Gastroesophageal sphincter (tissue), 4 donors: ENCODE results near the gene ACSL5. TPM values are rescaled to one million over a fixed set of nuclear protein-coding genes. Genes with fewer than 3 reads are reported as not detected.
"Not testable (repeated sequence)": the region's sequence is repeated elsewhere in the genome, so short reads cannot be mapped to it uniquely, and the experiment has no call there.

Experiments used
- ATAC-seq: fragments of 150-250 bp; one replicate; pipeline ENCODE4 v1.9.1; 2016; ENCODE audit warnings: mild to moderate bottlenecking, moderate library complexity
- H3K27ac ChIP-seq, 4 donors: fragments of 200-600 bp; sonication (generic) in 3 of 4; 1 replicate in 3 of 4; 2 replicates in 1 of 4; pipeline ENCODE4 v1.5.1; 2016 to 2019
- H3K27me3 ChIP-seq: fragments of 200-600 bp; sonication (generic); one replicate; pipeline ENCODE4 v1.5.1; 2019
- H3K36me3 ChIP-seq, 2 donors: fragments of 200-600 bp; sonication (generic); one replicate each; pipeline ENCODE4 v1.5.1; 2019; ENCODE audit warnings: control low read depth in 1 of 2
- H3K4me1 ChIP-seq, 3 donors: fragments of 200-600 bp; sonication (generic); 1 replicate in 2 of 3; 2 replicates in 1 of 3; pipeline ENCODE4 v1.5.1; 2016 to 2019; ENCODE audit warnings: control low read depth in 2 of 3
- H3K4me3 ChIP-seq, 2 donors: fragments of 200-600 bp; sonication (generic); one replicate each; pipeline ENCODE4 v1.5.1; 2019; ENCODE audit warnings: mild to moderate bottlenecking in 1 of 2, moderate library complexity in 1 of 2
- H3K9me3 ChIP-seq, 3 donors: fragments of 200-600 bp; sonication (generic); one replicate each; pipeline ENCODE4 v1.5.1; 2017 to 2019; ENCODE audit warnings: control low read depth in 2 of 3
- CTCF ChIP-seq, 4 experiments: fragments of 200-600 bp in 2 of 4; fragments of 450-650 bp in 2 of 4; sonication (generic) in 1 of 4; IDR thresholded peaks; one replicate each; pipeline ENCODE4 v1.5.1; 2017 to 2019; ENCODE audit warnings: antibody characterized with exemption in 4 of 4, mild to moderate bottlenecking in 2 of 4, moderate library complexity in 2 of 4
- EP300 ChIP-seq: sonication (generic); formaldehyde crosslinking; IDR thresholded peaks from one replicate; pipeline ENCODE4 v1.6.1; 2017; ENCODE audit warnings: antibody characterized with exemption, mild to moderate bottlenecking
- POLR2A ChIP-seq, 2 donors: fragments of 450-650 bp; IDR thresholded peaks; one replicate each; pipeline ENCODE4 v1.6.1; 2017; ENCODE audit warnings: antibody characterized with exemption in 2 of 2, mild to moderate bottlenecking in 2 of 2, moderate library complexity in 1 of 2
- POLR2AphosphoS5 ChIP-seq: sonication (generic); formaldehyde crosslinking; IDR thresholded peaks from one replicate; pipeline ENCODE4 v1.6.1; 2017; ENCODE audit warnings: antibody characterized with exemption
- WGBS, 2 donors: methylation state at CpG; one replicate each; pipeline ENCODE4 v1.1.5; 2018; ENCODE audit warnings: low coverage in 1 of 2; 5-methylcytosine and 5-hydroxymethylcytosine counted together
- total RNA-seq, 4 donors: library from RNA; depleted of rRNA; stranded (reverse); fragments of >200 nt; gene quantifications; one replicate each; pipeline ENCODE4 v1.1.0, GENCODE V29; 2016

The ACSL5 gene
- total RNA-seq, 4 donors from 2014 or later = 2.0 to 14.6 (median 9.8) TPM

GRCh38 chr10:112395809-112396530 is 22.1 kb downstream of the ACSL5 start:
- H3K27ac ChIP-seq = no peak overlapping the region

GRCh38 chr10:112397592-112397991 is 23.7 kb downstream of the ACSL5 start:
- Histone ChIP-seq H3K27ac (no peak overlapping the region), H3K36me3 (peaks cover 0 to 4% of the 10 kb centered on the region in 2 donors), H3K4me3 (no peak overlapping the region), H3K4me1 (no peaks in the 10 kb centered on the region), H3K27me3 (no peaks in the 10 kb centered on the region), H3K9me3 (no peaks in the 10 kb centered on the region)
- TF ChIP-seq POLR2A (IDR thresholded peaks at IDR 0.05) (no peak), POLR2AphosphoS5 (no peak), EP300 (no peak), CTCF (IDR thresholded peaks at IDR 0.05) (no peak)
- no peak for ATAC-seq
- WGBS, 2 donors = 71 to 89% methylated on average over 2 of the region's 2 CpGs

More at GRCh38 chr10:112395809-112396530, 22.1 kb downstream of the ACSL5 start:
- Histone ChIP-seq H3K9me3 (no peaks in the 10 kb centered on the region), H3K27me3 (no peaks in the 10 kb centered on the region), H3K36me3 (peaks cover 0 to 4% of the 10 kb centered on the region in 2 donors), H3K4me3 (no peak overlapping the region), H3K4me1 (no peaks in the 10 kb centered on the region)
- no peak for ATAC-seq
- 65 to 69% methylated on average over 5 of the region's 5 CpGs for WGBS, 2 donors
- TF ChIP-seq EP300 (no peak), POLR2A (IDR thresholded peaks at IDR 0.05) (no peak), POLR2AphosphoS5 (no peak), CTCF (IDR thresholded peaks at IDR 0.05) (no peak)

GRCh38 chr10:112402917-112403316 is 29.0 kb downstream of the ACSL5 start:
- 82% methylated on average over 2 of the region's 2 CpGs for WGBS, 2 donors

GRCh38 chr10:112404617-112405016 is 30.7 kb downstream of the ACSL5 start:
- ATAC-seq = no peak
- Histone ChIP-seq H3K27ac (no peak overlapping the region), H3K4me1 (no peaks in the 10 kb centered on the region), H3K9me3 (no peaks in the 10 kb centered on the region), H3K36me3 (peaks cover 0 to 9% of the 10 kb centered on the region in 2 donors), H3K27me3 (peaks cover 5% of the 10 kb centered on the region), H3K4me3 (no peak overlapping the region)
- WGBS, 2 donors = 73 to 81% methylated on average over 3 of the region's 3 CpGs
- TF ChIP-seq CTCF (IDR thresholded peaks at IDR 0.05) (no peak), EP300 (no peak), POLR2AphosphoS5 (no peak), POLR2A (IDR thresholded peaks at IDR 0.05) (no peak)

More at GRCh38 chr10:112402917-112403316, 29.0 kb downstream of the ACSL5 start:
- Histone ChIP-seq H3K9me3 (no peaks in the 10 kb centered on the region), H3K4me1 (no peaks in the 10 kb centered on the region), H3K36me3 (peaks cover 0 to 12% of the 10 kb centered on the region in 2 donors), H3K27me3 (peaks cover 5% of the 10 kb centered on the region), H3K27ac (no peak overlapping the region), H3K4me3 (no peak overlapping the region)
- no peak for ATAC-seq
- no peak for TF ChIP-seq POLR2AphosphoS5
- no peak for TF ChIP-seq EP300
- no peak for TF ChIP-seq POLR2A (IDR thresholded peaks at IDR 0.05)
- TF ChIP-seq CTCF (IDR thresholded peaks at IDR 0.05) = no peak

- H3K4me1 ChIP-seq, H3K36me3 ChIP-seq, H3K9me3 ChIP-seq, H3K4me3 ChIP-seq, H3K27ac ChIP-seq, ATAC-seq, H3K27me3 ChIP-seq: not testable (repeated sequence)
- WGBS, 2 donors = 78 to 86% methylated on average over 2 of the region's 2 CpGs
Observed at GRCh38 chr10:112406806-112407205, 32.9 kb downstream of the ACSL5 start.
